Embryonic facial prominence (tissue), 1 donor: ENCODE data around the gene ERMARD.
"Not testable (repeated sequence)": the region's sequence is repeated elsewhere in the genome, so short reads cannot be mapped to it uniquely, and the experiment has no call there.

Experiments
- DNase-seq: peaks from one replicate; pipeline ENCODE4 v3.0.0-alpha.2; 2016; ENCODE audit errors: extremely low spot score

ERMARD gene

DNA sequence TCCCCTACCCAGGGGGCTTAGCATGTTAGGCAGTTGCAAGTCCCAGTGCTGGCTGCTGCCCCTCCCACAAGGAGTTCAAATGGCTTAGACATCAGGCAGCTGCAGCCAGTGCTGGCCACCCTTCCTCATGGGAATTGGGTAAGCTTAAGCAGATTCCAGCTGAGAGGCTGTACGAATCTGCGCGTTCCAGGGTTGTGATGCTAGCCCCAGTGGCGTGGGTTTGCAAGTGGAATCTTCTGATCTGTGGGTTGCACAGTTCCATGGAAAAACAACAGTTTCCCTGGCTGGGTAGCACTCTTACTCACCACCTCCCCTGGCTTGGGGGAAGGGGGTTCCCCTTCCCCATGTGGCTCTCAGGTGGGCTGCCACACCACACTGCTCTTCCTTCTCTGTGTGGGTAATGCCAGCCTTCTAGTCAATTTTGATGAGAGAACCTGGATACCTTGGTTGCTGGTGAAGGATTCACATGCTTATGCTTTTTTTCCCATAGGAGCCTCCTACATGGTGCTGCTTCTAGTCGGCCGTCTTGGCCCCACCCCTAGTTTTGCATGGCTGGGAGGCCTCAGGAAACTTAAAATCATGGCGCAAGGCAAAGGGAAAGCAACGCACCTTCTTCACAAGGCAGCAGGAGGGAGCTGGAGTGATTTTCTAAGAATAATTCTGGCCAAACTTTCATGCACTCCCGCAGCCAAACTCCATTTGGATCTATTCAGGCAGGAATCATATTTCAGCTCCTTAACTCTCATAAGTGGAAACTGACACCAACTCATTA, 13.0 kb upstream of the ERMARD start:
- no peak for DNase-seq

DNA sequence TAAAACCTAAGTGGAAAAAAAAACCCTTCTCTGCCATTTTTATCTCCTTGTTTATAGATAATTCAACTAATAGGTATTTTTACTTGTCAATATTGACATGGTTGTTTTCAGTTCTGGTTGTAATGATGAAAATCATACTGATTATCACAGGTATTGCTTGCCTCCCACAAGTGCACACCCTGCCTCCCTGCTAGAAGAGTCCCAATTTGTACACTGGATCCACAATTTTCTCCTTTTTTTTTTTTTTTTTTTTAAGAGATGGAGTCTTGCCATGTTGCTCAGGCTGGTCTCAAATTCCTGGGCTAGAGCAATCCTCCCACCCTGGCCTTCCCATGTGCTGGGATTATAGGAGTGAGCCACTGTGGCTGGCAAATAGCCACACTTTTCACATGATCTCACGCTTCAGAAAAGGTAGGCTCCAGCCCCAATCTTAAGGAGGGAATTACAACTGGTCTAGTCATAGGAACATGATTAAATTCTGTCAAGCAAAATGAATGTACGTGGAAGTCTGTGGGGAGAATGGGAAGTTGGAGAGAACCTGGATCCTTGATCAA, 12.4 kb upstream of the ERMARD start:
- no peak for DNase-seq

DNA sequence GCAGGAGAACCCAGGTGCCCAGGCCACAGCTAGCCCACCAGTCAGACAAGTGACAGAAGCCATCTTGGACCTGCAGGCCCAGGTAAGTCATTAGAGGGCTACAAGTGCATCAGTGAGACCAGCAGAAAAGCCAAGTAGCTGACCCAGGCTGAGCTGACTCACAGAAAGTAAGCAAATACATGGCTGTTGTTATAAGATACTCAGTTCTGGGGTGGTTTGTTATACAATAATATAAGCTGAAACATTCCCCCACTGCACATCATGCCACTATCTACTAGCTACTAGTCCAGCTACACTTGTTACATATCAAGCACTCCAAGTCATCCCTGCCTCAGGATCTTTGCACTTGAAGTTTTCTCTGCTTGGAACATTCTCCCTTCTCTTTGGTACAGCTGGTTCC, 10.1 kb upstream of the ERMARD start:
- DNase-seq: no peak

- no peak for DNase-seq
Observed at GRCh38 chr6:169745405-169745804, 6.0 kb upstream of the ERMARD start.

DNA sequence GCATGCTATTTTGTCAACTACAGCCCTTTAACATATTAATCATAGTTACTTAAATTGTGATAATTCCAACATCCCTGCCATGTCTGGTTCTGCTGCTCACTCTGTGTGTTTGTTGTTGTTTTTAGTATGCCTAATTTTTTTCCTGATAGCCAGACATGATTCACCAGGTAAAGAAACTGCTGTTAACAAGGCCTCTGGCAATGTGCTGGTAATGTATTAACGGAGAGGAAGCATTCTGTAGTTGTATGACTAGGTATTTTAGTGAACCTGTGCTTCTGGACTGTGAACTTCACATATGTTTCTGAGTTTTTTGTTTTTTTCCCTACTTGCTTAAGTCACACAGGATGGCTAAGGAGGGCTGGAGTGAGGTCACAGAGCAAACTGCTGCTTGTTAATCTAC, 4.9 kb upstream of the ERMARD start:
- DNase-seq: no peak

DNA sequence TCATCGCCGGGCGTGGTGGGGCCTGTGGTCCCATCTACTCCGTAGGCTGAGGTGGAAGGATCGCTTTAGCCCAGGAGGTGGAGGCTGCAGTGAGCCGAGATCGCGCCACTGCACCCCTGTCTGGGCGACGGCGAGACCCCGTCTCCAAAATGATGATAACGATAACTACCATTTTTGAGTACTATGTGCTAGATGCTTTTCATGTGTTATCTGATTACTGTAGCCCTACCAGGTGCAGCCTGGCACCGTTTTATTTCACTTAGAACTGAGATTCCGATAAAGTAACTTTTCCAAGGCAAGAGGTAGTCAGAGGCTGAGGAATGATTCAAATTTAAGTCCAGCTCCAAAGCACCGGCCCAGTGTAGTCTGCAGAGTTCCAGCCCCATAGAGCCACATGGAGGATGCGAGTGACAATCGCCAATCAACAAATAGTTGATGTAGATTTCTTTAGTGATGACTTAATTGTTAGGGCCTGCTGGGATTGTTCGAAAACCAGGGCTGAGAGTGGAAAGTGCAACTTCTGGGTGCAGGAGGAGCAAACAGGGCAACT, 727 bp downstream of the ERMARD start:
- peak; percentile 18 for DNase-seq

DNA sequence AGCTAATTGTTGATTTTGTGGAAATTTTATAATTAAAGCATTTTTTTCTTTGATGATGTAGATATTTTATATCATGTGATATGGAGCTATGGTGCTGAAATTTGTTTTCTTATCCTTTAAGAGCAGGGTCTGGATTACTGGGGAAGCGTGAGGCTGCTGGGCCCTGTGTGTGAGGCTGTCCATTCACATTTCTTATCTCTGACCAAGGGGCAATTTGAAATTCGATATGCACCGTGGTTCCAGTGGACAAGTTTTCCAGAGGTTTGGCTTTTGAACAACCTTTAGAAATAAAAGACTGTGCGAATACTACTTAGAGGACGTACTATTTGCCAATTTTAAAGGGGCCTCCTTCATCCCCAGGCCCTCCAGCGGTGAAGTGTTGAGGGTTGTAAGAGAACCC, 3.7 kb downstream of the ERMARD start:
- DNase-seq: no peak

- no peak for DNase-seq
Observed at GRCh38 chr6:169763308-169763707, 11.9 kb downstream of the ERMARD start.

GRCh38 chr6:169763881-169764280, 12.5 kb downstream of the ERMARD start:
- DNase-seq: no peak

DNA sequence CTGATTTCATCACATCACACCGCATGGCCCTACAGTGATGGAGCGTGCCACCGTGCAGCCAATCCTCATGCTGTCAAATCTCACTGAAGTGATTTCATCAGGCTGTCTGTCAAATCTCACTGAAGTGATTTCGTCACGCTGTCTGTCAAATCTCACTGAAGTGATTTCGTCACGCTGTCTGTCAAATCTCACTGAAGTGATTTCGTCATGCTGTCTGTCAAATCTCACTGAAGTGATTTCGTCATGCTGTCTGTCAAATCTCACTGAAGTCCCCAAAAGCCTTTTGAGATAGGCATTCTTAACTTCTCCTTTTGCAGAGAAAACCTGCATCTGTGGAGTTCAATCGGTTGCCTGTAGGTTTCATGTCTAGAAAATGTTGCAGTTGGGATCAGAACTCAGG, 14.4 kb downstream of the ERMARD start:
- not testable (repeated sequence) for DNase-seq

DNA sequence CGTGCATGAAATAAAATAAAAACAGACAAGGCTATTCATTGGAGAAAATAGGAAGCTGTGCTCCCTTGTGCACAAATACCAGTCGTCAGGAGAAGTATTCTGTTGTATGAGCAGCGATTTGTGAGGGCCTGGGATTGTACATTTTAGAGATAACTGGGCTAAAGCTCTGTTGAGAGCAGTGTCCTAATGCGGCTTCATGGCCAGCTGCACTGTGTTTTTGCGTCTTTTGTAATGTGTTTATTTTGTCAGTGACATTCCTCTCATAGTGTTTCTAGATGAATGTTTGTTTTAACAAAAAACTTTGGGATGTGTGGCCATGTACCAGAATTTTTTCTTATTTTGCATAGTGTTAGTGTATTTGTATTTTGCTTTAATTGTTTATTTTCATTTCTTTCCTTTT, 14.8 kb downstream of the ERMARD start:
- no peak for DNase-seq

- DNase-seq: no peak
Observed at GRCh38 chr6:169766921-169767736, 15.7 kb downstream of the ERMARD start.

- no peak for DNase-seq
Observed at GRCh38 chr6:169774347-169774746, 22.9 kb downstream of the ERMARD start.

GRCh38 chr6:169775321-169775720, 23.9 kb downstream of the ERMARD start:
- no peak for DNase-seq

DNA sequence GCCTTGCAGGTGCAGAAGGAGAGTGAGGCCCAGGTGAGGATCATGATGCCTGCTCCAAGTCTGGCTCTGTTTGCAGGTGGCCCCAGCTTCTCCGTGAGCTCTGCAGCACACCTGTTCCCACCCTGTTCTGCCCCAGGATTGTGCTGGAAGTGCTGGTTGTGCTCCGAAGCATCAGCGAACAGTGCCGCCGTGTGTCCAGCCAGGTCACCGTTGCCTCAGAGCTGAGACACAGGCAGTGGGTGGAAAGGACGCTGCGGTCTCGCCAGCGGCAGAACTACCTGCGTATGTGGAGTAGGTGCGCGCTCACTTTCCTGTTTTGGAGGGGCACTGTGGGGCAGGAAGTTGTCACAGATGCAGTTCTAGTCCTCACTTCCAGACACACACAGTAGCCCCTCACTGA, 25.0 kb downstream of the ERMARD start:
- no peak for DNase-seq

GRCh38 chr6:169777896-169778295, 26.5 kb downstream of the ERMARD start:
- DNase-seq: no peak

- DNase-seq: no peak
Observed at GRCh38 chr6:169778646-169779045, 27.2 kb downstream of the ERMARD start.

DNA sequence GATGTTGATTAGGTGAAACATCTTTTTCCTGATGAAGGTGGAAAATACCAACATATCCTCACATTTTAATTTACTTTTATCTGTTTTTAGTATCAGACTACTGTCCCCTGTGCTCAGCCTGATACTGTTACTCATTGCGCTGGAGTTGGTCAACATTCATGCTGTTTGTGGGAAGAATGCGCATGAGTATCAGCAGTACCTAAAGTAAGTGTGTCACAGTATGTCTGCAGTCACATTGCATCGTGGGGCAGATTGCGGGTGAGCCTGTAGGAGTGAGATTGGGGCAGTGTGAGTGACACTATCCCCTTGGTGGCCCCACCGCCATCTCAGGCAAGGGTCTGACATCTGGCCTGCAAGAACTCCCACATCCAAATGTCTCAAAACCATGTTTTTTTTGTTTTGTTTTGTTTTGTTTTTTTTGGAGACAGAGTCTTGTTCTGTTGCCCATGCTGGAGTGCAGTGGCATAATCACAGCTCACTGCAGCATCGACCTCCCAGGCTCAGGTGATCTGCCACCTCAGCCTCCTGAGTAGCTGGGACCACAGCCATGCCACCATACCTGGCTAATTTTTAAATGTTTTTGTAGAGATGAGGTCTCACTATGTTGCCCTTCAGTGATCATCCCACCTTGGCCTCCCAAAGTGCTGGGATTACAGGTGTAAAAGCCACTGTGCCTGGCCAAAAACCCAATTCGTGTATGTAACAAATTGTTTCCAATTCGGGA, 27.8 kb downstream of the ERMARD start:
- no peak for DNase-seq

GRCh38 chr6:169779896-169780295, 28.5 kb downstream of the ERMARD start:
- DNase-seq: no peak

GRCh38 chr6:169780571-169781091, 29.2 kb downstream of the ERMARD start:
- no peak for DNase-seq

DNA sequence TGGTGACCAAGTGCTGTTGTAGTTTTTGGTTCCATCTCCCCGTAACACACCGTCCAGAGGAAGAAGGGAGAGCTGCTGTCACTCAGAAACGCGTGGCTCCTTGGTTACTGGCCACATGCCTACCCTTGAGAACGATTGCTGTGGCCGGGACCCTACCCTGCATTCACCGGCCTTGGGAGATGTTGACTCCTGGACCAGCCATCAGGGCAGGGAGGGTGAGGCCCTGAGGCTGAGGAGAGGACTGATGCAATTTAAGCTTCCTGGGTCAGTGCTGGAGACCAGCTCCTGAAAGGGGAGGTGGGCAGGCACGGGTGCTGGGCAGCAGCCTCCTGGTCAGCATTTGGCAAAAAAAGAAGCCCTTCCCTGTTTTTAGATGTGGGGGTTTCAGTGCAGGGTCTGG, 31.5 kb downstream of the ERMARD start:
- DNase-seq: no peak

DNA sequence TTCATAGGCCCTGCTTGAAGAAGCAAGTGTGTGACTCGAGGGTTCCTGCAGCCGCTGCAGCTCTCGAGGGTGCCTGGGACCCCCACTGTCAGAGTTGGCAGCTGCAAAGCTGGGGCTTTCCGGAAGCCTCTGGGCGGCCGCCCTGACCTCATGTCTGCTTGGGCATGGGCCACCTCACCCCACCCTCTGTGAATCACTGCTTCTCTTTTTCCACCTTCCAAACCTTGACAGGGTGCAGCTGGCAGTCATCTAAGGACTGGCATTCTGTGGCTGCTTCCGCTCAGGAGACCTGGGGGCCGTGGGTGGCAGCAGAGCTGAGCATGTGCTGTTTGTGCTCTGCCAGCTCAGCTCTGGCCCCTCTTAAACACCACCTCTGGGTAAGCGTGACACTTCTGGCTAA, 32.0 kb downstream of the ERMARD start:
- DNase-seq: no peak
